K562 (cell line): ENCODE measurements around the gene RNPEP. TPM values are rescaled to one million over a fixed set of nuclear protein-coding genes. Genes with fewer than 3 reads are reported as not detected.

Experiments used
- ARID2 ChIP-seq: fragments of 450-650 bp; IDR thresholded peaks from 2 replicates; pipeline ENCODE4 v1.6.1; 2017; ENCODE audit warnings: antibody characterized with exemption, mild to moderate bottlenecking
- CREM ChIP-seq: IDR thresholded peaks from 2 replicates; pipeline ENCODE4 v1.6.1; 2014; ENCODE audit warnings: antibody characterized with exemption, low read depth
- E2F8 ChIP-seq: fragments of 450-650 bp; IDR thresholded peaks from 2 replicates; pipeline ENCODE4 v1.7.1; 2018; ENCODE audit warnings: mild to moderate bottlenecking, low read depth; ENCODE audit not compliant: partially characterized antibody
- E4F1 ChIP-seq: fragments of 250-450 bp; sonication (Bioruptor Pico); IDR thresholded peaks from 2 replicates; pipeline ENCODE4 v1.5.0; 2021; ENCODE audit warnings: mild to moderate bottlenecking, borderline replicate concordance
- FOXP4 ChIP-seq: sonication (generic); formaldehyde crosslinking; IDR thresholded peaks from 2 replicates; pipeline ENCODE4 v1.8.0; 2022; ENCODE audit warnings: mild to moderate bottlenecking, missing genetic modification reagents, borderline replicate concordance
- GABPB2 ChIP-seq: fragments of 250-450 bp; sonication (Bioruptor Pico); conservative IDR thresholded peaks from 2 replicates; pipeline ENCODE4 v1.5.1; 2021; ENCODE audit warnings: mild to moderate bottlenecking
- POLR2B ChIP-seq: fragments of 450-650 bp; IDR thresholded peaks from 2 replicates; pipeline ENCODE4 v1.6.1; 2018; ENCODE audit warnings: low read depth; ENCODE audit not compliant: partially characterized antibody
- POLR2G ChIP-seq: fragments of 200-400 bp; formaldehyde crosslinking; IDR thresholded peaks from 2 replicates; pipeline ENCODE4 v1.6.1; 2017; ENCODE audit warnings: low read depth, mild to moderate bottlenecking, antibody characterized with exemption, low read length, moderate library complexity
- PPARD ChIP-seq: fragments of 250-450 bp; sonication (Bioruptor Pico); IDR thresholded peaks from 2 replicates; pipeline ENCODE4 v1.8.0; 2022; ENCODE audit warnings: inconsistent platforms, mild to moderate bottlenecking, moderate library complexity
- PTTG1 ChIP-seq: fragments of 450-650 bp; IDR thresholded peaks from 2 replicates; pipeline ENCODE4 v1.6.1; 2016; ENCODE audit warnings: low read depth, mild to moderate bottlenecking, missing genetic modification characterization, missing compliant biosample characterization
- THRB ChIP-seq: fragments of 450-650 bp; formaldehyde crosslinking; conservative IDR thresholded peaks from 2 replicates; pipeline ENCODE4 v1.4.0; 2022; ENCODE audit warnings: mild to moderate bottlenecking, missing genetic modification characterization
- ZBTB5 ChIP-seq: fragments of 450-650 bp; IDR thresholded peaks from 2 replicates; pipeline ENCODE4 v1.6.1; 2017; ENCODE audit warnings: antibody characterized with exemption
- ZNF79 ChIP-seq: fragments of 250-450 bp; sonication (Bioruptor Pico); IDR thresholded peaks from 2 replicates; pipeline ENCODE4 v1.4.0; 2020; ENCODE audit warnings: low read depth, mild to moderate bottlenecking, moderate library complexity
- polyA plus RNA-seq, 8 experiments: library from polyadenylated mRNA; depleted of rRNA in 4 of 8; stranded (reverse) in 5 of 8; unstranded in 3 of 8; fragments of >200 nt; fragmentation: Nextera tagmentation in 2 of 8; fragmentation: Illumina TruSeq in 1 of 8; extraction: Ambion mirVana in 2 of 8; extraction: Trizol in 1 of 8; gene quantifications; 2 replicates each; pipeline versions ENCODE4 v1.2.1 to v1.2.3, GENCODE V29; 2011 to 2014; ENCODE audit warnings: inconsistent platforms in 1 of 8, missing spikeins in 1 of 8
- total RNA-seq, 7 experiments: library from RNA; depleted of rRNA in 6 of 7; stranded (reverse); fragments of >200 nt in 6 of 7; fragmentation: Illumina TruSeq in 2 of 7; extraction: Trizol in 2 of 7; gene quantifications; 2 replicates each; pipeline versions ENCODE4 v1.2.1 to v1.2.3, GENCODE V29; 2011 to 2021; ENCODE audit warnings: low replicate concordance in 1 of 7

RNPEP gene
- total and polyA plus RNA-seq, 9 of the 15 experiments (the other 6 are each of a cell fraction or from before 2014, with no cell fraction given), result 27.5 to 131 (median 63.4) TPM

GRCh38 chr1:201999625-202000238 is 17.3 kb downstream of the RNPEP start (continued):
- TF ChIP-seq FOXP4 (no peak), CREM (peak; percentile 60), POLR2B (no peak), ZBTB5 (no peak), THRB (no peak), E4F1 (CRISPR knock-in tag) (no peak), ZNF79 (no peak), GABPB2 (CRISPR knock-in tag) (no peak; the same call in 1 of the 2 replicates), PPARD (CRISPR knock-in tag) (no peak), ARID2 (peak; percentile 23; the same call in 1 of the 2 replicates), E2F8 (no peak), PTTG1 (no peak), POLR2G (0 out of 2 replicates have a peak, but pooled peaks have one; percentile 26)
